GM12892 (cell line): Measurements from ENCODE around the gene ERBB4.
"Not testable (repeated sequence)": the region's sequence is repeated elsewhere in the genome, so short reads cannot be mapped to it uniquely, and the experiment has no call there.

Source experiments
- DNase-seq: peaks from one replicate; pipeline ENCODE4 v3.0.0; 2011; ENCODE audit not compliant: insufficient read length
- FAIRE-seq: peaks from 2 replicates; lab custom pipeline; 2011; peaks lifted over from hg19 to GRCh38; lab: Jason Lieb, UNC
- POLR2A ChIP-seq: IDR thresholded peaks from 2 replicates; pipeline ENCODE4 v1.6.1; 2011; ENCODE audit warnings: low read depth, low read length, control low read depth
- POLR2AphosphoS5 ChIP-seq: IDR thresholded peaks from 2 replicates; pipeline ENCODE4 v1.6.1; 2011; ENCODE audit warnings: low read depth, low read length, control low read depth
- TAF1 ChIP-seq: IDR thresholded peaks from 2 replicates; pipeline ENCODE4 v1.6.1; 2011; ENCODE audit warnings: low read depth, mild to moderate bottlenecking, control low read depth, low read length, borderline replicate concordance

Gene ERBB4

GRCh38 chr2:211723398-211723797, 815.2 kb downstream of the ERBB4 start:
- TF ChIP-seq TAF1 (no peak), POLR2AphosphoS5 (no peak), POLR2A (no peak)
- DNase-seq (no peak), FAIRE-seq (no peak)

GRCh38 chr2:211722928-211723327, 815.7 kb downstream of the ERBB4 start:
- DNase-seq (no peak), FAIRE-seq (no peak)
- no peak for TF ChIP-seq POLR2AphosphoS5
- no peak for TF ChIP-seq TAF1
- TF ChIP-seq POLR2A: no peak

- not testable (repeated sequence) for DNase-seq, FAIRE-seq
Measured at GRCh38 chr2:211721874-211722273, 816.7 kb downstream of the ERBB4 start.

- DNase-seq (no peak), FAIRE-seq (no peak)
- TF ChIP-seq TAF1 (no peak), POLR2A (no peak)
Measured at GRCh38 chr2:211709389-211709788, 829.2 kb downstream of the ERBB4 start.

DNA sequence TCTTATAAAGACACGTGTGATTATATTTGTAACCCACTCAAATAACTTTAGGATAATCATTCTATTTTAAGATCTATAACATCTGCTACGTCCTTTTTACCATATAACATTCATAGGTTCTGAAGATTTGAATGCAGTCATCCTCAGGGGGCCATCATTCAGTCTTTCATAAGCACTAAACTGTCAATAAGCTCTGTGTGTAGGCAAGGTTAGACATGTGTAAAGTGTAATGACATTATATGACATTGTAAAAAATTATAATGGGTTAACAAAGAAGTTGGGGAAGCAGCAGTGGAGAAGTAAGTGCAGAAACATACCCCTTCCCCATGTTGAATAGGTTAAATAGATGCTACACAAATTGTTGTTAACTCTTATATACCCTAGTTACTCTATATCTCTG, 845.9 kb downstream of the ERBB4 start:
- DNase-seq: no peak
- no peak for FAIRE-seq
- TF ChIP-seq POLR2A (no peak), TAF1 (no peak), POLR2AphosphoS5 (no peak)

DNA sequence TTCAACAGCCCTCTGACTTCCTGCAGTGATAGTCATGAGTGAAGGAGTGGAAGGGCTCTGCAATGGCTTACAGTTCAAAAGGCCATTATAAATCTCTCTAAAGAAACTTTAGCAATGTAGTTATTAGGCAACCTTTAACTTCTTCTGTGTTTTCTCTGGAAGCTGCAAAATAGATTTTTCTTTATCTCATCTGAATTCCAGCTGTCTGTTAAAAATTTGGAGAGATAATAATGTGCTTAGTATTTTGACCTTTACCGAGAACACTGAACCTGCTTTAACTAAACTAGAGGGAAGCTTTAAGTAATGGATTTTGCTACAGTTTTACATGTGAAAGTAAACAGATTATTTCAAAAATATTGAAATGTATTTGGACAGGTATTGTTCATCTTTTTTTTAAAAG, 847.9 kb downstream of the ERBB4 start:
- DNase-seq (no peak), FAIRE-seq (no peak)
- TF ChIP-seq POLR2A (no peak), TAF1 (no peak), POLR2AphosphoS5 (no peak)

DNA sequence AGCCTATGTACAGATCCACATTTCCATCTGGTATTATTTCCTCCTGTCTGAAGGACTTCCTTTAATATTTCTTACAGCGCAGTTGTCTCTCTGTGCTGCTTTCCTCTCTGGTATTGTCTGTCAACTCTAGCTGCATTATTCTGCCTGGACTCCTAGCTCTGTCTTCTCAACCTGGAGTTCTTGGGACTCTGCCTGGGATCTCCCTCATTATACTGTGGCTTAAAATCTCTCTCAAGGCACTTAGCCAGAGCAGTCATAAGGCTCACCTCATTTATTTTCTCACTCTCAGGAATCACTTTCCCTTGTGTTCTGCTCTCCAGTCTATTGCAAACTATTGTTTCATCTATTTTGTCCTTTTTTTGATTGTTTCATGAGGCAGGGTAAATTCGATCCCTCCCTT, 850.4 kb downstream of the ERBB4 start:
- no peak for TF ChIP-seq POLR2AphosphoS5
- FAIRE-seq: no peak
- DNase-seq: no peak

- FAIRE-seq: no peak
- TF ChIP-seq POLR2AphosphoS5 (no peak), TAF1 (no peak), POLR2A (no peak)
- DNase-seq: no peak
Measured at GRCh38 chr2:211674715-211675114, 863.9 kb downstream of the ERBB4 start.

- no peak for DNase-seq
- TF ChIP-seq POLR2AphosphoS5: no peak
- no peak for TF ChIP-seq POLR2A
- no peak for FAIRE-seq
Measured at GRCh38 chr2:211673133-211673905, 865.3 kb downstream of the ERBB4 start.

GRCh38 chr2:211671977-211672376, 866.6 kb downstream of the ERBB4 start:
- DNase-seq (no peak), FAIRE-seq (no peak)
- TF ChIP-seq POLR2A: no peak
- TF ChIP-seq TAF1: no peak
- no peak for TF ChIP-seq POLR2AphosphoS5

GRCh38 chr2:211665299-211665698, 873.3 kb downstream of the ERBB4 start:
- no peak for TF ChIP-seq TAF1
- TF ChIP-seq POLR2A: no peak
- TF ChIP-seq POLR2AphosphoS5: no peak
- DNase-seq (no peak), FAIRE-seq (no peak)

GRCh38 chr2:211664321-211664720, 874.3 kb downstream of the ERBB4 start:
- no peak for DNase-seq
- no peak for FAIRE-seq
- TF ChIP-seq POLR2AphosphoS5 (no peak), TAF1 (no peak), POLR2A (no peak)
